SH-SY5Y (cell line): ENCODE results near the gene GPR152.

Experiments
- GATA2 ChIP-seq: IDR thresholded peaks from 2 replicates; pipeline ENCODE4 v1.6.1; 2011; ENCODE audit warnings: mild to moderate bottlenecking, low read depth, low read length
- GATA3 ChIP-seq: IDR thresholded peaks from 2 replicates; pipeline ENCODE4 v1.6.1; 2011; ENCODE audit warnings: low read depth, mild to moderate bottlenecking, low read length, moderate library complexity

DNA sequence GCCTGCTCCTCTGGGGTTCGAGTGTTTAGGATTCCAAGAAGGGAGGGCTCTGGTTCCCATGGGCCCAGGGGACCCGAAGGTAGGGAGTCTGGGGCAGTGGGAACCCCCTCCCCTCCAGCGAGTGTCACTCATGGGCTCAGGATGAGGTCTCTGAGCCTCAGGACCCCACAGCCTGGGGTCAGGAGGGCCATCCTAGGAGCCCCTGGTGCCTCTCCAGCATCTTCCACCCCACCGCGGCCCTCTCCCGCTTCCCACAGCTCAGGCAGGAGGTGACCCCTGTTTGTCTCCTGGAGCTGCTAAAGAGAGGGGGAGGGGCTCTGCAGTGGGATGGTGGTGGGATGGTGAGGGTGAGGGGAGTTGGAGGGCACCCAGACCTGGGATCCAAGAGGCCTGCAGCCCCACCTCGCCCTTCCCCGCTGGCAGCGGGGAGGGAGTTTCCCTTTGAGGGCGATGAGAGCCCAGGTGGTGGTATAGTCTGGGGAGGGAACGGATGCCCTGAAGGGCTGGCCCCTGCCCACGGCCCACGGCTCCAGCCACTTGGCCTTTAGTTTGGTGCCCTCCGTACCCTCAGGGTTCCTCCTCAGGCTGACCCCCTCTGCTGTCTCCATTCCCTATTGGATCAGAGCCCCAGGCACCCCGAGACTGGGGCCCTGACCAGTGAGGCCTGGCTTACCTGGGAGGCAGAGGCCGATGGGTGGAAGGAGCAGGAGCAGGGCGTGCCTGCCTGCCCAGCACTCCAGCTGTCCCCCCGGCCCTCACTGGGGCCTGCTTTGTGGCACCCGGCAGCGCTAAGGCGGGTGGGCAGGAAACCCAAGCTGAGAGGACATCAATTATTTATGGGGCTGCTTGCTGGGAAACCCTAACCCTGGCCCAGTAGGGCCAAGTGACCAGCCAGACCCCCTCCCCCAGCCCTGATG, 1.5 kb upstream of the GPR152 start:
- TF ChIP-seq GATA2 (no peak), GATA3 (no peak)
